ENCODE results near the gene MIF.

DNA sequence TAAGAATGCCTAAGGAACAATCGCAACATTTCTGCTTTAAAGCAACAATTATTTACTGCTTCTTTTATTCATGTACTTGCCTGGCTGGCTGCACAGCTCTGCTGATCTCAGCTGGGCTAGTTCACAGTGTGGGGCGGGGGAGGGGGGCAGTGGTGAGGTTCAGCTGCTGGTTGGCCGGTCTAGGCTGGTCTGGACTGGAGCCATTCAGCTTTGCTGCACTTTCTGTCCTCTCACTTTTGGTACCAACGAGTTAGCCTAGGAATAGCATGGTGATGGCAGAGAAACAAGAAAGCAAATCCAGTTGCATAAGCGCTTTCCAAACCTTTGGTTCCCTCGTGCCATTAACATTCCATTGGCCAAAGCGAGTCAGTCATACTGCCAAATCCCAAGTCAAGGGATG is 16.0 kb upstream of the MIF start:
- TF ChIP-seq, protein P1, sequence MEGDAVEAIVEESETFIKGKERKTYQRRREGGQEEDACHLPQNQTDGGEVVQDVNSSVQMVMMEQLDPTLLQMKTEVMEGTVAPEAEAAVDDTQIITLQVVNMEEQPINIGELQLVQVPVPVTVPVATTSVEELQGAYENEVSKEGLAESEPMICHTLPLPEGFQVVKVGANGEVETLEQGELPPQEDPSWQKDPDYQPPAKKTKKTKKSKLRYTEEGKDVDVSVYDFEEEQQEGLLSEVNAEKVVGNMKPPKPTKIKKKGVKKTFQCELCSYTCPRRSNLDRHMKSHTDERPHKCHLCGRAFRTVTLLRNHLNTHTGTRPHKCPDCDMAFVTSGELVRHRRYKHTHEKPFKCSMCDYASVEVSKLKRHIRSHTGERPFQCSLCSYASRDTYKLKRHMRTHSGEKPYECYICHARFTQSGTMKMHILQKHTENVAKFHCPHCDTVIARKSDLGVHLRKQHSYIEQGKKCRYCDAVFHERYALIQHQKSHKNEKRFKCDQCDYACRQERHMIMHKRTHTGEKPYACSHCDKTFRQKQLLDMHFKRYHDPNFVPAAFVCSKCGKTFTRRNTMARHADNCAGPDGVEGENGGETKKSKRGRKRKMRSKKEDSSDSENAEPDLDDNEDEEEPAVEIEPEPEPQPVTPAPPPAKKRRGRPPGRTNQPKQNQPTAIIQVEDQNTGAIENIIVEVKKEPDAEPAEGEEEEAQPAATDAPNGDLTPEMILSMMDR (IDR thresholded peaks at IDR 0.05; ENCODE audit: low read depth, low read length) = no peak
- TF ChIP-seq EZH2phosphoT487 (IDR thresholded peaks at IDR 0.05; ENCODE audit: low read depth) = no peak

Measured in OCI-LY3 (cell line).